Endothelial cell of umbilical vein (primary cell): ENCODE results near the gene ZNF416. TPM values are rescaled to one million over a fixed set of nuclear protein-coding genes. Genes with fewer than 3 reads are reported as not detected.

Experiments used
- BruUV-seq: library from RNA; stranded (reverse); fragments of 400-500 nt; replicated peaks from 2 replicates; lab custom pipeline; 2021; lab: Mats Ljungman, UMichigan
- CTCF ChIA-PET: fragments of 300-600, 350-600 bp; sonication (Branson Sonifier 250); formaldehyde crosslinking; loops from one replicate; lab custom pipeline; 2021; ENCODE audit warnings: antibody characterized with exemption, inconsistent platforms; lab: Charles Lee
- POLR2A ChIA-PET: fragments of 300-600, 350-600 bp; sonication (Branson Sonifier 250); formaldehyde crosslinking; loops from one replicate; lab custom pipeline; 2021; ENCODE audit warnings: antibody characterized with exemption, inconsistent platforms; lab: Charles Lee
- DNase-seq: peaks from one replicate; pipeline ENCODE4 v3.0.0-alpha.2; 2011; ENCODE audit warnings: low read depth, low spot score
- FAIRE-seq: peaks from 2 replicates; lab custom pipeline; 2011; peaks lifted over from hg19 to GRCh38; lab: Jason Lieb, UNC
- H2AFZ ChIP-seq: 2 replicates; pipeline ENCODE4 v1.6.0; 2012; ENCODE audit warnings: low read depth, low read length, control low read depth, inconsistent platforms
- H3K27ac ChIP-seq: 2 replicates; pipeline ENCODE4 v1.5.1; 2011; ENCODE audit warnings: low read depth, mild to moderate bottlenecking, control low read depth, low read length, moderate library complexity; ENCODE audit not compliant: insufficient read depth
- H3K27me3 ChIP-seq, 2 experiments: 2 replicates each; pipeline versions ENCODE4 v1.6.0 to v1.6.1; 2011; ENCODE audit warnings: low read length in 2 of 2, mixed read lengths in 1 of 2; ENCODE audit not compliant: control insufficient read depth in 2 of 2, insufficient read depth in 2 of 2
- H3K36me3 ChIP-seq, 2 experiments: 2 replicates in 1 of 2; 3 replicates in 1 of 2; pipeline ENCODE4 v1.5.1; 2011; ENCODE audit warnings: low read length in 2 of 2, mild to moderate bottlenecking in 1 of 2, moderate library complexity in 1 of 2; ENCODE audit not compliant: control insufficient read depth in 2 of 2, insufficient read depth in 2 of 2; ENCODE audit errors: extremely low read depth in 1 of 2
- H3K4me1 ChIP-seq: 3 replicates; pipeline ENCODE4 v1.5.1; 2011; ENCODE audit warnings: mild to moderate bottlenecking, low read length; ENCODE audit not compliant: control insufficient read depth, insufficient read depth; ENCODE audit errors: extremely low read depth
- H3K4me2 ChIP-seq: 2 replicates; pipeline ENCODE4 v1.6.1; 2011; ENCODE audit warnings: low read length, control low read depth, mixed read lengths; ENCODE audit not compliant: insufficient read depth
- H3K4me3 ChIP-seq, 3 experiments: fragments of 200-600 bp in 1 of 3; sonication (generic), shearing (Covaris generic) in 1 of 3; replicated peaks in 1 of 3; 2 replicates each; pipeline ENCODE4 v1.5.1; 2011 to 2016; ENCODE audit warnings: control low read depth in 3 of 3, low read length in 3 of 3, mild to moderate bottlenecking in 2 of 3, inconsistent platforms in 1 of 3, low read depth in 1 of 3, moderate library complexity in 1 of 3; ENCODE audit not compliant: insufficient read depth in 1 of 3
- H3K79me2 ChIP-seq: 2 replicates; pipeline ENCODE4 v1.6.0; 2012; ENCODE audit warnings: low read length, inconsistent platforms; ENCODE audit not compliant: control insufficient read depth, insufficient read depth
- H3K9ac ChIP-seq: replicated peaks from 2 replicates; pipeline ENCODE3; 2011; ENCODE audit warnings: low read length, control low read depth; ENCODE audit not compliant: insufficient read depth; ENCODE audit errors: extremely low read depth
- H3K9me1 ChIP-seq: replicated peaks from 3 replicates; pipeline ENCODE4 v1.6.0; 2011; ENCODE audit warnings: mild to moderate bottlenecking, low read length; ENCODE audit not compliant: control insufficient read depth, insufficient read depth; ENCODE audit errors: extremely low read depth
- H3K9me3 ChIP-seq: replicated peaks from 2 replicates; pipeline ENCODE4 v1.5.1; 2012; ENCODE audit warnings: low read length, inconsistent platforms; ENCODE audit not compliant: control insufficient read depth, insufficient read depth
- H4K20me1 ChIP-seq: replicated peaks from 2 replicates; pipeline ENCODE3; 2011; ENCODE audit warnings: mild to moderate bottlenecking, low read length; ENCODE audit not compliant: control insufficient read depth, insufficient read depth; ENCODE audit errors: extremely low read depth
- EZH2 ChIP-seq: IDR thresholded peaks from 2 replicates; pipeline ENCODE4 v1.6.1; 2012; ENCODE audit warnings: borderline replicate concordance, low read depth, mild to moderate bottlenecking, moderate library complexity, low read length, inconsistent platforms; ENCODE audit not compliant: severe bottlenecking
- GATA2 ChIP-seq: IDR thresholded peaks from 2 replicates; pipeline ENCODE4 v1.7.0; 2011; ENCODE audit warnings: low read depth, mild to moderate bottlenecking, moderate library complexity, mixed read lengths, low read length; ENCODE audit not compliant: insufficient read length, insufficient read depth
- JUN ChIP-seq: IDR thresholded peaks from 2 replicates; pipeline ENCODE4 v1.6.1; 2011; ENCODE audit warnings: borderline replicate concordance, low read depth; ENCODE audit not compliant: insufficient read length, insufficient read depth
- dilution Hi-C: fragments of 300-500 bp; cut with MboI; formaldehyde crosslinking; loops from one replicate; pipeline ENCODE4 v1.15.0; 2019; ENCODE audit warnings: low sequenced_read_pairs; ENCODE audit not compliant: extremely low pct_ligation_motif_present
- intact Hi-C: fragments of 100-400 bp; cut with micrococcal nuclease; formaldehyde crosslinking; loops from one replicate; pipeline ENCODE4 v1.10.0; 2022
- polyA plus RNA-seq, 4 experiments: library from polyadenylated mRNA; depleted of rRNA in 3 of 4; stranded (reverse) in 3 of 4; unstranded in 1 of 4; fragments of >200 nt; gene quantifications; 2 replicates each; pipeline versions ENCODE4 v1.2.1 to v1.2.3, GENCODE V29; 2011 to 2012; ENCODE audit warnings: missing spikeins in 1 of 4
- total RNA-seq: library from RNA; stranded (reverse); gene quantifications from 2 replicates; pipeline ENCODE4 v1.2.3, GENCODE V29; 2021

The ZNF416 gene
- total and polyA plus RNA-seq, 2 donors (not counting 3 experiments of a cell fraction or from before 2014, with no cell fraction given) = 1.4 to 3.8 TPM

GRCh38 chr19:57527136-57527881 is 51.4 kb downstream of the ZNF416 start, which contains the start of gene ZNF549:
ZNF549 (plus strand) TSS chr19:57527356; CDS start chr19:57527574, 218 bp downstream.
- peaks cover 3% of the 10 kb centered on the region for H3K4me1 ChIP-seq
- no peaks in the 10 kb centered on the region for H3K27me3 ChIP-seq
- H3K9me1 ChIP-seq = no peaks in the 10 kb centered on the region
- H3K9ac ChIP-seq = peak within 1 kb of the TSS; percentile 41
- CTCF ChIA-PET = no interaction called here
- TF ChIP-seq JUN (no peak), GATA2 (no peak), EZH2 (no peak)
- no peaks in the 10 kb centered on the region for H4K20me1 ChIP-seq
- H2AFZ ChIP-seq = peak within 1 kb of the TSS; percentile 92
- peaks cover 0 to 3% of the 10 kb centered on the region in 2 experiments for H3K36me3 ChIP-seq
- peak; percentile 93 for FAIRE-seq
- POLR2A ChIA-PET = interaction anchor here (1.3 kb wide), 1 partner anchor 28 kb away, joined by 4 read pairs; the partner anchor contains the start of gene ZNF773
- no peaks in the 10 kb centered on the region for H3K79me2 ChIP-seq
- intact Hi-C loops (loop anchor here (2.0 to 5.0 kb wide), 2 partner anchors 29 to 50 kb away; partner anchors contain the start of genes ZNF416 and ZNF773), dilution Hi-C loops (no loop called here)
- peak; percentile 86 for DNase-seq
- peak within 1 kb of the TSS; percentile 7 for H3K27ac ChIP-seq
- TSS peak; percentile 69 for BruUV-seq
- peak within 1 kb of the TSS; percentile 37 for H3K4me2 ChIP-seq
- H3K9me3 ChIP-seq = no peaks in the 10 kb centered on the region
- peak within 1 kb of the TSS; percentile 47 to 69 (median 63) for H3K4me3 ChIP-seq

Other genes starting within 250 kb of the ZNF416 start
- 5.3 and 5.6 TPM in 2 replicates for gene ZNF304, start 227.6 kb downstream of the ZNF416 start, total RNA-seq
- gene ZNF304, start 227.6 kb downstream of the ZNF416 start, polyA plus RNA-seq = 2.4 and 2.5 TPM in 2 replicates
- 6.3 and 7.5 TPM in 2 replicates for gene TRAPPC2B, start 215.4 kb downstream of the ZNF416 start, total RNA-seq
- 21.1 and 24.3 TPM in 2 replicates for gene TRAPPC2B, start 215.4 kb downstream of the ZNF416 start, polyA plus RNA-seq
- 2.7 and 3.2 TPM in 2 replicates for gene ZNF547, start 215.4 kb downstream of the ZNF416 start, total RNA-seq
- gene ZNF547, start 215.4 kb downstream of the ZNF416 start, polyA plus RNA-seq = 1.9 and 3.1 TPM in 2 replicates
- 7.8 and 8.8 TPM in 2 replicates for gene ZNF548, start 189.1 kb downstream of the ZNF416 start, total RNA-seq
- gene ZNF548, start 189.1 kb downstream of the ZNF416 start, polyA plus RNA-seq = 7.5 and 7.7 TPM in 2 replicates
- 4.7 and 6.4 TPM in 2 replicates for gene ZNF17, start 167.8 kb downstream of the ZNF416 start, total RNA-seq
- 2.4 and 3.0 TPM in 2 replicates for gene ZNF17, start 167.8 kb downstream of the ZNF416 start, polyA plus RNA-seq
- gene ZNF749, start 143.6 kb downstream of the ZNF416 start, total RNA-seq = 8.9 and 11.5 TPM in 2 replicates
- 8.5 and 8.8 TPM in 2 replicates for gene ZNF749, start 143.6 kb downstream of the ZNF416 start, polyA plus RNA-seq
- gene VN1R1, start 121.8 kb downstream of the ZNF416 start, total RNA-seq = 0.23 and 0.38 TPM in 2 replicates
- 0.08 and 0.14 TPM in 2 replicates for gene VN1R1, start 121.8 kb downstream of the ZNF416 start, polyA plus RNA-seq
- gene ZNF772, start 101.3 kb downstream of the ZNF416 start, total RNA-seq = 6.4 and 7.0 TPM in 2 replicates
- 1.5 and 3.1 TPM in 2 replicates for gene ZNF772, start 101.3 kb downstream of the ZNF416 start, polyA plus RNA-seq
- 6.3 and 7.2 TPM in 2 replicates for gene ZNF419, start 91.2 kb downstream of the ZNF416 start, total RNA-seq
- gene ZNF419, start 91.2 kb downstream of the ZNF416 start, polyA plus RNA-seq = 5.1 and 6.4 TPM in 2 replicates
- gene ZNF773, start 79.0 kb downstream of the ZNF416 start, total RNA-seq = 4.3 and 5.5 TPM in 2 replicates
- 4.0 and 5.1 TPM in 2 replicates for gene ZNF773, start 79.0 kb downstream of the ZNF416 start, polyA plus RNA-seq
- gene ZNF549, start 51.6 kb downstream of the ZNF416 start, total RNA-seq = 3.1 and 3.5 TPM in 2 replicates
- gene ZNF549, start 51.6 kb downstream of the ZNF416 start, polyA plus RNA-seq = 1.1 and 1.4 TPM in 2 replicates
- 4.8 and 8.4 TPM in 2 replicates for gene ZNF550, start 19.0 kb downstream of the ZNF416 start, total RNA-seq
- gene ZNF550, start 19.0 kb downstream of the ZNF416 start, polyA plus RNA-seq = 2.0 and 2.5 TPM in 2 replicates
- gene ZIK1, start 5.2 kb upstream of the ZNF416 start, total RNA-seq = 1.3 and 2.4 TPM in 2 replicates
- gene ZIK1, start 5.2 kb upstream of the ZNF416 start, polyA plus RNA-seq = 0.79 and 0.99 TPM in 2 replicates
- gene ZNF530, start 21.0 kb upstream of the ZNF416 start, total RNA-seq = 4.0 TPM in 2 replicates
- 1.5 and 1.7 TPM in 2 replicates for gene ZNF530, start 21.0 kb upstream of the ZNF416 start, polyA plus RNA-seq
- gene ZNF134, start 35.3 kb upstream of the ZNF416 start, total RNA-seq = 11.1 and 12.3 TPM in 2 replicates
- 3.5 and 6.4 TPM in 2 replicates for gene ZNF134, start 35.3 kb upstream of the ZNF416 start, polyA plus RNA-seq
- gene ZNF211, start 54.3 kb upstream of the ZNF416 start, total RNA-seq = 8.6 and 9.4 TPM in 2 replicates
- 4.7 and 6.3 TPM in 2 replicates for gene ZNF211, start 54.3 kb upstream of the ZNF416 start, polyA plus RNA-seq
- not detected in 2 replicates for gene ZSCAN4, start 90.0 kb upstream of the ZNF416 start, total RNA-seq
- not detected in 2 replicates for gene ZSCAN4, start 90.0 kb upstream of the ZNF416 start, polyA plus RNA-seq
- 5.6 and 6.1 TPM in 2 replicates for gene ZNF551, start 103.1 kb upstream of the ZNF416 start, total RNA-seq
- 2.6 and 2.7 TPM in 2 replicates for gene ZNF551, start 103.1 kb upstream of the ZNF416 start, polyA plus RNA-seq
- gene ZNF154, start 130.3 kb upstream of the ZNF416 start, total RNA-seq = 0.81 and 2.0 TPM in 2 replicates
- gene ZNF154, start 130.3 kb upstream of the ZNF416 start, polyA plus RNA-seq = 1.1 and 1.3 TPM in 2 replicates
- gene ZNF671, start 148.7 kb upstream of the ZNF416 start, total RNA-seq = 2.3 and 2.7 TPM in 2 replicates
- 2.6 and 4.1 TPM in 2 replicates for gene ZNF671, start 148.7 kb upstream of the ZNF416 start, polyA plus RNA-seq
- gene ZNF776, start 167.9 kb upstream of the ZNF416 start, total RNA-seq = 12.1 and 13.1 TPM in 2 replicates
- gene ZNF776, start 167.9 kb upstream of the ZNF416 start, polyA plus RNA-seq = 5.0 and 5.7 TPM in 2 replicates
- gene ZNF586, start 190.8 kb upstream of the ZNF416 start, total RNA-seq = 12.6 and 14.7 TPM in 2 replicates
- 4.8 and 6.0 TPM in 2 replicates for gene ZNF586, start 190.8 kb upstream of the ZNF416 start, polyA plus RNA-seq
- gene ZNF552, start 236.0 kb upstream of the ZNF416 start, total RNA-seq = 6.1 and 6.5 TPM in 2 replicates
- gene ZNF552, start 236.0 kb upstream of the ZNF416 start, polyA plus RNA-seq = 3.0 and 3.3 TPM in 2 replicates